H1 (cell line): ENCODE data around the gene PHYHD1. TPM values are rescaled to one million over a fixed set of nuclear protein-coding genes. Genes with fewer than 3 reads are reported as not detected.
A peak's percentile ranks its signal among the peaks of the same experiment; 100 is the strongest.

Source experiments
- CTCF ChIA-PET: fragments of 300-600 bp; sonication (Branson Sonifier 250); formaldehyde crosslinking; loops from one replicate; lab custom pipeline; 2021; ENCODE audit not compliant: partially characterized antibody; lab: Charles Lee
- POLR2A ChIA-PET: fragments of 300-600 bp; sonication (Branson Sonifier 250); formaldehyde crosslinking; loops from one replicate; lab custom pipeline; 2021; ENCODE audit warnings: inconsistent platforms; ENCODE audit not compliant: partially characterized antibody; lab: Charles Lee
- DNase-seq, 2 experiments: peaks; one replicate each; pipeline versions ENCODE4 v3.0.0 to v3.0.0-alpha.2; 2010 to 2022; ENCODE audit warnings: low spot score in 2 of 2, low read depth in 1 of 2, mixed read lengths in 1 of 2
- FAIRE-seq: peaks from 2 replicates; lab custom pipeline; 2011; peaks lifted over from hg19 to GRCh38; lab: Jason Lieb, UNC
- H2AFZ ChIP-seq: 2 replicates; pipeline ENCODE4 v1.8.1; 2012; ENCODE audit warnings: low read length, inconsistent platforms
- H2AK5ac ChIP-seq: 2 replicates; pipeline ENCODE4 v1.6.1; 2013; ENCODE audit warnings: low read depth, low read length
- H2BK120ac ChIP-seq: replicated peaks from 2 replicates; pipeline ENCODE3; 2013; ENCODE audit warnings: low read depth, low read length, inconsistent platforms
- H2BK12ac ChIP-seq: 2 replicates; pipeline ENCODE4 v1.6.1; 2013; ENCODE audit warnings: low read depth, low read length
- H2BK15ac ChIP-seq: 2 replicates; pipeline ENCODE4 v1.6.1; 2013; ENCODE audit warnings: low read length
- H2BK20ac ChIP-seq: 2 replicates; pipeline ENCODE4 v1.6.1; 2013; ENCODE audit warnings: low read length
- H2BK5ac ChIP-seq: 2 replicates; pipeline ENCODE4 v1.6.1; 2013; ENCODE audit warnings: low read depth, low read length
- H3K14ac ChIP-seq: 2 replicates; pipeline ENCODE4 v1.6.1; 2013; ENCODE audit warnings: inconsistent platforms; ENCODE audit not compliant: insufficient read length
- H3K18ac ChIP-seq: 2 replicates; pipeline ENCODE4 v1.6.1; 2013; ENCODE audit warnings: low read length; ENCODE audit errors: extremely low read depth
- H3K23ac ChIP-seq: 2 replicates; pipeline ENCODE4 v1.6.1; 2013; ENCODE audit warnings: inconsistent platforms; ENCODE audit not compliant: insufficient read length
- H3K23me2 ChIP-seq: 2 replicates; pipeline ENCODE4 v1.6.1; 2013; ENCODE audit warnings: low read depth, low read length
- H3K27ac ChIP-seq: 2 replicates; pipeline ENCODE4 v1.6.1; 2011; ENCODE audit warnings: low read depth, low read length, inconsistent platforms
- H3K27me3 ChIP-seq, 4 experiments: replicated peaks in 1 of 4; 1 replicate in 1 of 4; 2 replicates in 3 of 4; pipeline versions ENCODE4 v1.6.1 to v1.8.1; 2011 to 2013; ENCODE audit warnings: low read length in 3 of 4, mild to moderate bottlenecking in 3 of 4, inconsistent platforms in 2 of 4, mixed read lengths in 2 of 4, moderate library complexity in 1 of 4; ENCODE audit not compliant: control insufficient read depth in 3 of 4, insufficient read depth in 3 of 4; ENCODE audit errors: extremely low read depth in 1 of 4
- H3K36me3 ChIP-seq, 4 experiments: 2 replicates each; pipeline versions ENCODE4 v1.6.1 to v1.8.1; 2011 to 2013; ENCODE audit warnings: mild to moderate bottlenecking in 4 of 4, low read length in 3 of 4, moderate library complexity in 2 of 4, control low read depth in 1 of 4, inconsistent platforms in 1 of 4; ENCODE audit not compliant: insufficient read depth in 4 of 4, control insufficient read depth in 2 of 4
- H3K4ac ChIP-seq: replicated peaks from 2 replicates; pipeline ENCODE3; 2013; ENCODE audit warnings: low read length, low read depth, mixed read lengths, inconsistent platforms; ENCODE audit not compliant: insufficient read length
- H3K4me1 ChIP-seq, 4 experiments: replicated peaks in 1 of 4; 1 replicate in 1 of 4; 2 replicates in 3 of 4; pipeline versions ENCODE4 v1.6.1 to v1.8.1; 2011 to 2013; ENCODE audit warnings: low read length in 3 of 4, inconsistent platforms in 2 of 4, mixed read lengths in 1 of 4; ENCODE audit not compliant: insufficient read depth in 4 of 4, control insufficient read depth in 3 of 4
- H3K4me2 ChIP-seq, 2 experiments: 2 replicates each; pipeline versions ENCODE4 v1.6.1 to v1.8.1; 2011 to 2013; ENCODE audit warnings: low read depth in 2 of 2, low read length in 2 of 2, control low read depth in 1 of 2, inconsistent platforms in 1 of 2, mild to moderate bottlenecking in 1 of 2; ENCODE audit not compliant: insufficient read depth in 1 of 2
- H3K4me3 ChIP-seq, 4 experiments: fragments of 200-600, 300-600 bp in 1 of 4; sonication (generic), shearing (Covaris generic), sonication (Bioruptor Twin) in 1 of 4; 2 replicates each; pipeline versions ENCODE4 v1.5.1 to v1.8.1; 2011 to 2016; ENCODE audit warnings: low read length in 4 of 4, low read depth in 3 of 4, control low read depth in 2 of 4, inconsistent platforms in 2 of 4, mild to moderate bottlenecking in 2 of 4, mixed read lengths in 1 of 4, moderate library complexity in 1 of 4; ENCODE audit not compliant: insufficient read depth in 2 of 4; ENCODE audit errors: extremely low read depth in 1 of 4
- H3K56ac ChIP-seq: replicated peaks from 2 replicates; pipeline ENCODE3; 2013; ENCODE audit warnings: low read depth, mild to moderate bottlenecking, mixed read lengths, low read length, inconsistent platforms; ENCODE audit not compliant: insufficient read length
- H3K79me1 ChIP-seq: 2 replicates; pipeline ENCODE4 v1.6.1; 2013; ENCODE audit warnings: low read depth, low read length, control low read depth
- H3K79me2 ChIP-seq, 2 experiments: 2 replicates each; pipeline versions ENCODE4 v1.6.1 to v1.8.1; 2012 to 2013; ENCODE audit warnings: low read length in 2 of 2, mild to moderate bottlenecking in 2 of 2, inconsistent platforms in 1 of 2; ENCODE audit not compliant: insufficient read depth in 2 of 2, control insufficient read depth in 1 of 2
- H3K9ac ChIP-seq, 4 experiments: replicated peaks in 1 of 4; 1 replicate in 1 of 4; 2 replicates in 3 of 4; pipeline versions ENCODE4 v1.6.1 to v1.8.1; 2011 to 2013; ENCODE audit warnings: low read depth in 3 of 4, low read length in 3 of 4, control low read depth in 2 of 4, mild to moderate bottlenecking in 2 of 4, moderate library complexity in 2 of 4, inconsistent platforms in 1 of 4; ENCODE audit errors: extremely low read depth in 1 of 4
- H3K9me3 ChIP-seq, 2 experiments: 2 replicates each; pipeline versions ENCODE4 v1.6.1 to v1.8.1; 2012 to 2013; ENCODE audit warnings: mild to moderate bottlenecking in 2 of 2, moderate library complexity in 2 of 2, control low read depth in 1 of 2, inconsistent platforms in 1 of 2, low read depth in 1 of 2, low read length in 1 of 2, mixed read lengths in 1 of 2; ENCODE audit not compliant: insufficient read depth in 2 of 2
- H4K20me1 ChIP-seq, 2 experiments: replicated peaks in 1 of 2; 2 replicates each; pipeline versions ENCODE3 to v1.8.1; 2011 to 2013; ENCODE audit warnings: inconsistent platforms in 2 of 2, low read length in 2 of 2, mild to moderate bottlenecking in 1 of 2; ENCODE audit not compliant: insufficient read depth in 2 of 2, control insufficient read depth in 1 of 2
- H4K5ac ChIP-seq: 2 replicates; pipeline ENCODE4 v1.6.1; 2013; ENCODE audit warnings: low read length, low read depth, mixed read lengths, inconsistent platforms; ENCODE audit not compliant: insufficient read length
- H4K8ac ChIP-seq: 2 replicates; pipeline ENCODE4 v1.8.0; 2013; ENCODE audit warnings: mild to moderate bottlenecking, moderate library complexity, low read length, inconsistent platforms; ENCODE audit not compliant: insufficient read depth; ENCODE audit errors: extremely low read depth
- H4K91ac ChIP-seq: replicated peaks from 2 replicates; pipeline ENCODE3; 2013; ENCODE audit warnings: low read length, mixed read lengths, inconsistent platforms; ENCODE audit not compliant: insufficient read length
- BRCA1 ChIP-seq: IDR thresholded peaks from 2 replicates; pipeline ENCODE4 v1.6.1; 2012; ENCODE audit warnings: low read depth, low read length, improper control_type of control experiment
- CREB1 ChIP-seq: IDR thresholded peaks from 2 replicates; pipeline ENCODE4 v1.6.1; 2012; ENCODE audit warnings: inconsistent platforms
- CTCF ChIP-seq, 3 experiments: IDR thresholded peaks; 1 replicate in 2 of 3; 2 replicates in 1 of 3; pipeline versions ENCODE4 v1.5.1 to v1.6.1; 2011; ENCODE audit warnings: low read length in 3 of 3, mild to moderate bottlenecking in 3 of 3, inconsistent platforms in 2 of 3, low read depth in 1 of 3, moderate library complexity in 1 of 3; ENCODE audit not compliant: insufficient read depth in 1 of 3; ENCODE audit errors: control extremely low read depth in 1 of 3
- MAFK ChIP-seq: IDR thresholded peaks from 2 replicates; pipeline ENCODE4 v1.6.1; 2012; ENCODE audit warnings: low read depth, mild to moderate bottlenecking, improper control_type of control experiment, low read length
- POU5F1 ChIP-seq: IDR thresholded peaks from 2 replicates; pipeline ENCODE4 v1.6.1; 2011; ENCODE audit warnings: low read depth, mild to moderate bottlenecking, low read length, moderate library complexity
- SP4 ChIP-seq: IDR thresholded peaks from 2 replicates; pipeline ENCODE4 v1.6.1; 2012; ENCODE audit warnings: low read length, inconsistent platforms
- SRF ChIP-seq: IDR thresholded peaks from 2 replicates; pipeline ENCODE4 v1.6.1; 2011; ENCODE audit warnings: mild to moderate bottlenecking, low read depth, low read length, moderate library complexity
- TCF12 ChIP-seq: IDR thresholded peaks from 2 replicates; pipeline ENCODE4 v1.6.1; 2011; ENCODE audit warnings: low read depth, mild to moderate bottlenecking, low read length
- TEAD4 ChIP-seq: IDR thresholded peaks from 2 replicates; pipeline ENCODE4 v1.6.1; 2012; ENCODE audit warnings: low read depth, low read length, inconsistent platforms, mixed read lengths
- WGBS, 2 experiments: shearing (Covaris generic) in 1 of 2; methylation state at CpG; one replicate each; pipeline versions ENCODE4 v1.1.6 to v1.1.7; 2013 to 2015; ENCODE audit warnings: low lambda C conversion rate in 2 of 2, mixed read lengths in 2 of 2, inconsistent platforms in 1 of 2, low coverage in 1 of 2, missing lambda C conversion rate in 1 of 2; ENCODE audit not compliant: insufficient replicate concordance in 2 of 2, insufficient coverage in 1 of 2, insufficient read length in 1 of 2; ENCODE audit errors: extremely low coverage in 1 of 2, missing lambda C conversion rate in 1 of 2; 5-methylcytosine and 5-hydroxymethylcytosine counted together
- polyA plus RNA-seq, 7 experiments: library from polyadenylated mRNA; depleted of rRNA in 3 of 7; stranded (reverse) in 5 of 7; unstranded in 2 of 7; fragments of >200 nt in 5 of 7; fragments of 200-250 nt in 2 of 7; gene quantifications; 1 replicate in 5 of 7; 2 replicates in 1 of 7; 4 replicates in 1 of 7; pipeline versions ENCODE4 v1.2.1 to v1.2.3, GENCODE V29; 2011 to 2013; ENCODE audit warnings: missing spikeins in 2 of 7, mixed read lengths in 2 of 7
- total RNA-seq: library from RNA; stranded (reverse); fragmentation: NEBNext Ultra II Directional; extraction: Animal tissue kit (Norgen Biotek cat#: 25700); gene quantifications from 2 replicates; pipeline ENCODE4 v1.2.1, GENCODE V29; 2021

PHYHD1 gene
- total and polyA plus RNA-seq, 2 of the 8 experiments (the other 6 are each of a cell fraction or from before 2014, with no cell fraction given), result 14.1 to 25.6 TPM

DNA sequence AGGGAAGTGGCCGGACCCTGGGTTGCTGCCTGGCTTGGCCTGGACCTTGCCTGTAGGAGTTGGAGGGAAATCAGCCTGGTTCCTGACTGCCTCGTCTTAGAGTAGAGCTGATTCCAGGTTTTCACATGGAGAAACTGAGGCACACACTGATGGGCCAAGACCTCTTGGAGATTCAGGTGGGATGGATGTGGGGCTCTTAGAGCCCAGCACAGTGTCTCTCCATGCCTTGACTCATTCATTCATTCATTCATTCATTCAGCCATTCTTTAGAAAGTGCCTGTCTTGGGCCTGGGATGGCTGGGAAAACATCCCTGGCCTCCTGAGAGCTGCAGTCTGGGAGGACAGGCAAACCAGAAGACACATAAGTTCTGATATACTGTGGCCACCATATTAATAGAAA lies 36.6 kb upstream of the PHYHD1 start:
- no peak overlapping the region for H4K5ac ChIP-seq
- H2BK5ac ChIP-seq, result 0 out of 2 replicates have a peak overlapping the region, but pooled peaks have one; percentile 72
- 91% methylated on average over 2 of the region's 2 CpGs; no CpG with 5 or more reads in 1 of the 2 experiments for WGBS, 2 experiments
- no peak overlapping the region for H3K27ac ChIP-seq
- no peak overlapping the region; the same call in 1 of the 2 replicates for H2BK20ac ChIP-seq
- no peak overlapping the region for H4K91ac ChIP-seq
- H3K79me1 ChIP-seq, result peaks cover 32% of the 10 kb centered on the region
- H3K27me3 ChIP-seq, result no peaks in the 10 kb centered on the region
- DNase-seq, result no peak
- FAIRE-seq, result no peak
- H2BK120ac ChIP-seq, result no peak overlapping the region
- no peaks in the 10 kb centered on the region for H3K9me3 ChIP-seq
- peaks cover 6% of the 10 kb centered on the region for H3K23me2 ChIP-seq
- H3K4me1 ChIP-seq, result peaks cover 6 to 33% (median 18%) of the 10 kb centered on the region in 4 experiments
- ChIA-PET POLR2A (interaction anchor here (0.9 to 1.4 kb wide), 3 partner anchors 37 to 91 kb away, joined by 3 to 4 read pairs (median 3); partner anchors contain the start of gene PHYHD1), CTCF (no interaction called here)
- H3K14ac ChIP-seq, result no peak overlapping the region
- H3K9ac ChIP-seq, result no peak overlapping the region; a peak in 1 of 7 replicates
- peaks cover 25 to 83% of the 10 kb centered on the region in 2 experiments for H3K79me2 ChIP-seq
- H3K23ac ChIP-seq, result no peak overlapping the region
- H3K36me3 ChIP-seq, result peaks cover 3 to 19% (median 9%) of the 10 kb centered on the region in 4 experiments
- peaks cover 2 to 10% of the 10 kb centered on the region in 2 experiments for H4K20me1 ChIP-seq
- no peak overlapping the region for H2AFZ ChIP-seq
- H3K4ac ChIP-seq, result no peak overlapping the region
- no peak overlapping the region for H3K56ac ChIP-seq
- no peak overlapping the region for H3K18ac ChIP-seq
- H2AK5ac ChIP-seq, result 0 out of 2 replicates have a peak overlapping the region, but pooled peaks have one; percentile 28
- H2BK12ac ChIP-seq, result no peak overlapping the region
- H3K4me3 ChIP-seq, result no peak overlapping the region
- H4K8ac ChIP-seq, result no peak overlapping the region
- no peak overlapping the region for H2BK15ac ChIP-seq
- H3K4me2 ChIP-seq, result peak overlapping the region in 1 of 2 experiments; percentile 95; a peak in 1 of 4 replicates
- TF ChIP-seq MAFK, result no peak
- no peak for TF ChIP-seq SRF
- no peak for TF ChIP-seq CREB1
- TF ChIP-seq TEAD4, result no peak
- no peak for TF ChIP-seq CTCF (IDR thresholded peaks at IDR 0.05; ENCODE audit: control extremely low read depth in 1 of 3, insufficient read depth in 1 of 3, low read depth in 1 of 3, low read length in 3 of 3)
- no peak for TF ChIP-seq BRCA1
- no peak for TF ChIP-seq POU5F1
- TF ChIP-seq TCF12, result no peak
- no peak for TF ChIP-seq SP4
